Bronchial epithelial cell (primary cell): ENCODE results near the gene RNF213. TPM values are rescaled to one million over a fixed set of nuclear protein-coding genes. Genes with fewer than 3 reads are reported as not detected.

Experiments
- DNase-seq: peaks from one replicate; pipeline ENCODE4 v3.0.0-alpha.2; 2010; ENCODE audit warnings: low read depth
- FAIRE-seq: peaks from 2 replicates; lab custom pipeline; 2011; peaks lifted over from hg19 to GRCh38; lab: Jason Lieb, UNC
- H3K27me3 ChIP-seq: 2 replicates; pipeline ENCODE4 v1.5.1; 2011; ENCODE audit warnings: low read length; ENCODE audit not compliant: control insufficient read depth, insufficient read depth
- H3K36me3 ChIP-seq: 2 replicates; pipeline ENCODE4 v1.5.1; 2011; ENCODE audit warnings: low read length; ENCODE audit not compliant: control insufficient read depth, insufficient read depth
- H3K4me3 ChIP-seq: 2 replicates; pipeline ENCODE4 v1.5.1; 2011; ENCODE audit warnings: mild to moderate bottlenecking, low read depth, low read length, control low read depth
- CTCF ChIP-seq: IDR thresholded peaks from 2 replicates; pipeline ENCODE4 v1.5.1; 2011; ENCODE audit warnings: mild to moderate bottlenecking, moderate library complexity, low read length, control low read depth, inconsistent platforms; ENCODE audit not compliant: insufficient read depth, severe bottlenecking
- total RNA-seq: library from RNA; depleted of rRNA; stranded (reverse); fragments of >200 nt; gene quantifications from 2 replicates; pipeline ENCODE4 v1.2.1, GENCODE V29; 2014

Gene RNF213
- total RNA-seq, 1 donor from 2014 or later = 41.3 TPM

- no peak for DNase-seq
- Histone ChIP-seq H3K27me3 (no peaks in the 10 kb centered on the region), H3K4me3 (no peak overlapping the region), H3K36me3 (peaks cover 7% of the 10 kb centered on the region)
- no peak for FAIRE-seq
- TF ChIP-seq CTCF = no peak
Observed at GRCh38 chr17:80319262-80319998, 58.8 kb downstream of the RNF213 start.

GRCh38 chr17:80319999-80320344 lies 59.3 kb downstream of the RNF213 start:
- Histone ChIP-seq H3K4me3 (no peak overlapping the region), H3K27me3 (no peaks in the 10 kb centered on the region), H3K36me3 (peaks cover 8% of the 10 kb centered on the region)
- no peak for TF ChIP-seq CTCF
- DNase-seq (no peak), FAIRE-seq (no peak)

GRCh38 chr17:80320496-80320895 lies 59.8 kb downstream of the RNF213 start:
- TF ChIP-seq CTCF = no peak
- FAIRE-seq = no peak
- no peak for DNase-seq

GRCh38 chr17:80322864-80323263 lies 62.2 kb downstream of the RNF213 start:
- no peak for TF ChIP-seq CTCF
- FAIRE-seq (no peak), DNase-seq (no peak)
- Histone ChIP-seq H3K36me3 (peaks cover 14% of the 10 kb centered on the region), H3K4me3 (no peak overlapping the region), H3K27me3 (no peaks in the 10 kb centered on the region)

More at GRCh38 chr17:80320496-80320895, 59.8 kb downstream of the RNF213 start:
- Histone ChIP-seq H3K4me3 (no peak overlapping the region), H3K36me3 (peaks cover 11% of the 10 kb centered on the region), H3K27me3 (no peaks in the 10 kb centered on the region)

GRCh38 chr17:80323982-80324381 lies 63.3 kb downstream of the RNF213 start:
- H3K4me3 ChIP-seq = no peak overlapping the region
- no peak for TF ChIP-seq CTCF
- peaks cover 15% of the 10 kb centered on the region for H3K36me3 ChIP-seq
- FAIRE-seq (no peak), DNase-seq (no peak)
- no peaks in the 10 kb centered on the region for H3K27me3 ChIP-seq

GRCh38 chr17:80327518-80327917 lies 66.9 kb downstream of the RNF213 start:
- no peak for DNase-seq
- no peak for TF ChIP-seq CTCF
- peaks cover 18% of the 10 kb centered on the region for H3K36me3 ChIP-seq

More at GRCh38 chr17:80327518-80327917, 66.9 kb downstream of the RNF213 start:
- H3K4me3 ChIP-seq = no peak overlapping the region
- FAIRE-seq = no peak
- H3K27me3 ChIP-seq = no peaks in the 10 kb centered on the region
